GM19468 (cell line): ENCODE measurements around the gene VPS51.
"Not testable (repeated sequence)": the region's sequence is repeated elsewhere in the genome, so short reads cannot be mapped to it uniquely, and the experiment has no call there.

ENCODE experiments used
- ATAC-seq: cut with Tn5 transposase; IDR thresholded peaks from one replicate; pipeline ENCODE4 v1.9.1; 2021; ENCODE audit warnings: mild to moderate bottlenecking, moderate library complexity, moderate number of reproducible peaks; ENCODE audit not compliant: unreplicated experiment; ENCODE audit errors: extremely low read depth

Gene VPS51

DNA sequence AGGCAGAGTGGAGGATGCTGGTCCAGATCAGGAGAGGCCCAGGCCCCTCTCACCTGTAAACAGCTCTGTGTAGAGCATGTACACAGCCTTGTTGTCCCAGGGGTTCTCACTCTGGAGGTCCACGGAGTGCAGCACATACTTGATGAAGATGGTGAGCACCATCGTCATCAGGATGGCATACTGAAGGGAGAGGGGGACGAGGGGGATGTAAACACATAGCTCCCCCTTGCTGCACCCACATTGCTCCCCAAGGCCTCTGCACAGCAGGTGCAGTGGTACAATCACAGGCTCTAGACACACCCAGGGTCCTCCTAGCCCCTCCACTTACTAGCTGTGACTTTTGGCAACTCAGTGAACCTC is 35.4 kb downstream of the VPS51 start:
- ATAC-seq: no peak

DNA sequence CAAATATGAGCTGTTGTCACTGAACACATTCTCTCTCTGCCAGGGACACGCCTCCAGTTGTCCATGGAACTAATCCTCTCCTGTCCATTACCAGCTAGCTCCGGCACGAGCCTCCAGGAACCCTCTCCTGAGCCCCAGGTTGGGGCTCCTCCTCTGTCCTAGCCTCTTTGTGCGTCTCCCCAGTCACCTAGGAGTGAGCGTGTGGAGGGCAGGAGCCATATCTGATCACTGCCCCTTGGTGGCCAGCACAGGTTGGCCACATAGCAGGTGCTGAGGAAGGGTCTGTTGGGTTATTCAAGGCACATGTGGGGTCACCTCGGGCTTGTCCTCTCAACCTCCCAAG is 35.9 kb downstream of the VPS51 start:
- ATAC-seq: no peak

DNA sequence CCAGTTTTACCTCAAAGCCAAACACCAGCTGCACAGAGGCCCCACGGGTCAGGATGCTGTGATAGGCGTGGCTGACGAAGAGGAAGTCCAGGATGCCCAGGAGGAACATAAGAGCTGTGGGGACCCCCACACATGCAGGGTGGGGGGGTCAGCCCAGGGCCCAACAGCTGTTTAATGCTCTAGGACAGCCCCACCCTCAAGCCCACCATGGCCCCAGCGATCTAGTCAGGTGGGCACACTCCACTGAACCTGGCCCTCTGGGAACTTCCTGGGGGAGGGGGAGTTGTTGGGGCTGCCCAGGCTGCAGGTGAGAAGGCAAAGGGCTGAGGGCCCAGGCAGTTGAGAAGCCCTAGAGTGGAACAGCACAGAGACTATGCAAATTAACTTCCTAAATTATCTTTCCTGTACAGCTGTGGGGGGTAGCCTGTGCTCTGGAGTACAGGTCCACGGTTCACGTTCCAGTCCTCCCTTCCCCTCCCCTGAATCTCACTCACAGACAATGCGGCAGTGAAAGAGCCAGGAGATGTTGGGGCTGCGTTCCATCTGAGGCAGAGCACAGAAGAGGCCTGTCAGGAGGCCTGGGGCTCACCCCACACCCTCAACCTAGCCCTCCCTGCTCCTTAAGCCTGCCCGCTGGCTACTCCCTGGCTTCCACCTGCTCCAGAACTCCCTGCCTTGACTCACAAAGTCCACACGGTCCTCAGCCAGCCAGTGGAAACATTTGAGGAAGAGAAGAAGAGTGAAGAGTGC is 36.4 kb downstream of the VPS51 start:
- no peak for ATAC-seq

DNA sequence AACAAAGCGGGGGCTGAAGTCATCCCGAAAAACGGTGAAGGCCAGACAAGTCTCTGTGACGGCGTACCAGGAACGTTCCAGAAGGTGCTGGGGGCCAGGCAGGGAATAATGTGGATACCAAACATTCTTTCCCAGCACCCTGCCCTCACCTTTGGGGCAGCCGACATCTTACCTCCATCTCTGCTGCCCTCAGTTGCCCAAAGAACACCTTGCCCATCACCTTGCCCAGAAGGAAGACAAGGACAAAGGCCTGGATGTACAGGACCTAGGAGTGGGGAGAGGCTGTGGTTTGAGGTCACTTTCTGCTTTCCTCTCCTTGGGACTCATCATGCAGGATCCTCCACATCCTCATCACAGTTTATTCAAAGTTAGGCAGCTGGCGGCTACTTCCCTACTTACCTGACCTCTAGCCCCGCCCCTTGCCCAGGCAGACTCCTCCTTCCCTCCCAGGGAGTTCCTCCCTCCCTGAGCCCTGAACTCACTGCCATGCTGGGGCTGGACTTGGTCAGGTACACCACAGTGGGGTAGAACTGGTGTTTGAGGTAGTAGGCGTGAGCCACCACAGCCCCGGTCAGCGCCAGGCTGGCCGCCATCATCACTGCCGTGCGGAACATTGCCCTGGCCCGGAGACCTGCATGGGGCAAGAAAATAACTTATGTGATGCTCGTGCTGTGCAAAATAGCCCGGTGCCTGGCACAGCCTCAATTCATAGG is 37.1 kb downstream of the VPS51 start:
- ATAC-seq: no peak

DNA sequence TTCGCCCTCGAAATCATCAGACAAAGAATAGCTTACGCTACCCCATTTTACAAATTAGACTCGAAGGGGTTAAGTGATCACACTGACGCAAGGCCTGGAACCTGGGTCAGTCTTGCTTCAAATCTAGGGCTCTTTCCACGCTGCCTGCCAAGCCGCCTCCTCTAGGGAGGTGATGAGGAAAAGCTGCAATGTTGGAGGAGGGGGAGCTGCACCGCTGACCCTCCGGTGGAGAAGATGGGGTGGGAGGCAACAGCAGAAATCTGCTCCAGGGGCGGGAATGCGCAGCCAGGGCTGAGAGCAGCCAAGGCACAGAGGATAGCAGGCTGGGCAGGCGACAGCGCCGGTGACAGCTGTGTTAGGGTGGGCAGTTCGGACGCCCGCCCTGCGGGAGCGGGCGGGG is 37.7 kb downstream of the VPS51 start:
- ATAC-seq: no peak

DNA sequence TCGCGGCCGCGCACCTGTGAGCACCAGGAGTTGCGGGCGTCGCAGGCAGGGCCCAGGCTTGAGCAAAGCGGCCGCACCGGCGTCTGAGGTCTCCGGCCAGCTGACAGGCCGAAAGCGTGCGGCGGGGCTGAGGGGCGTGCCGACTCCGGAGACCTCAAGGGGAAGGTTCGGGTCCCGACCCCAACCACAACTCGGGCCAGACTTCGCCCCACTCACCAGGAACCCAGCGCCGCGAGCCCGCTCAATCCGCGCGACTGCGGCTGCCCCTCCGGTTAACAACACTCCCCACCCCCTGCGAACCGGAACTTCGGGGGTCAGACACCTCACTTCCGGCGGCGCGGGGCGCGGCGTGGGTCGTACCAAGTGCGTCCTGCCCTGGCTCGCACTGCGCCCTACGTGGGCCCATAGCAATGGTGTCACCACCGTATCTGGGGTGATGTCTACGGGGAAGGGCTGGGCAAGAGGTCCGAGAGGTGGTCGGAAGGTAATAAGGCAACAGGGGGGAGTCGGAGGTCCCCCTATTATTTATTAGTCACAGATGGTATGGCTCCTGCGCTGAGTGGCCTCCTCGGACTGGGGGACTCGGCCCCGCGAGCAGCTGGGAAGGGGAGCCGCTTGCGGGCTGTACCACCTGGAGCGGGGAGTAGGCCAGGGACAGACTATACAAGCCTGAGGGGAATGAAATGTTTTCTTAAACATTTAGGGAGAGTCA is 38.4 kb downstream of the VPS51 start, which contains the start of gene SYVN1:
SYVN1 (minus strand) TSS at position 280 of the 712 bp plus-strand sequence. CDS start 918 bp downstream, outside the sequence.
- peak; percentile 49 for ATAC-seq

DNA sequence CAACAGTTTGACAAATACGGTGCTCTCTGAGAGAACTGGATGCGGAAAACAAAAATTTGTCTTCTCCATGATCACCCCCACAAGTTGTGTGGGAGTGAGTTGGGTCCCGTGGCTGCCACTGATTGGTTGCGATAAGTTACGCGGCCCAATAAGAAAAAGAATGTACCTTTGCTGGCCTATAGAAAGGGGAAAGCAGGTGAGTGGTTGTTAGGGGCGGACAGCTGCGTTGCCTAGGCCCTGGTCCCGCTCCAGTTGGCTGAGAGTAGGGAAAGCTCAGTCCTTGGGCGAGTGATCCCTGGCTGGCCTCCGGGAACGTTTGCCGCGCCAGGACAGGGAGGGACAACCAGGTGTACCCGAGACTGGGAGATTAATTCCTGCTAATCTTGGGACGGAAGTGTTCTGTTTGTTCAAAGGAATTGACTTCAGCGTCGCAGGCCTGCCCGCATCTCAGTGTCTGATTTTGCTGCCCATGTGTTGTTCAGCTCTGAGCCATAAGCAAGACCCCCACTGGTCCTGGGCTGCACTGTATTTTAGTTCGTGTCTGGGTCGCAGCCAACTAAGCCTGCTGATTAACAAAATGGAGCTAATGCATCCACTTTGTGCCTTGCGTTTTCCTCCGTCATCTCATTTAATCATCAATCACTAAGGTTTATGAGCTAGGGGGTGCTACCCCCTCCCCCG is 39.1 kb downstream of the VPS51 start:
- peak; percentile 36 for ATAC-seq

DNA sequence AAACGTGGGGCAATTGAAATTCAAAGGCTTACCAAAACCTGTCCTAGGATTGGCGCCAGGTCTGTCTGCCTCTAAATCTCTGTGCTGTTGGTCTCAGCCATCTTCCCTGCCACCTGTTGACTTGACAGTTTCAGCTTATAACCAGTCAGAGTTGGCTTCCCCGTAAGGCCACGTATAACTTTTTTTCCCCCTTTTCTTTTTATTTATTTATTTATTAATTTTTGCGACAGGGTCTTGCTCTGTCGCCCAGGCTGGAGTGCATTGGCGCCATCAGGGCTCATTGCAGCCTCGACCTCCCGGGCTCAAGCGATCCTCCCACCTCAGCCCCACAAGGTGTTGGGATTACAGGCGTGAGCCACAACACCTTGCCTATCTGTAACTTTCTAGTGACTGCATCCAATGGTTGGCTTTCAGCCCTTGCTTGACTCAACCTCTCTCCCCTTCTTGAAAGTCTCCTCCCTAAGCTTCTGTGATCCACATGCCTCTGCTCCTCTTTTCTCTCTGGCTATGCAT is 39.7 kb downstream of the VPS51 start:
- ATAC-seq: no peak

DNA sequence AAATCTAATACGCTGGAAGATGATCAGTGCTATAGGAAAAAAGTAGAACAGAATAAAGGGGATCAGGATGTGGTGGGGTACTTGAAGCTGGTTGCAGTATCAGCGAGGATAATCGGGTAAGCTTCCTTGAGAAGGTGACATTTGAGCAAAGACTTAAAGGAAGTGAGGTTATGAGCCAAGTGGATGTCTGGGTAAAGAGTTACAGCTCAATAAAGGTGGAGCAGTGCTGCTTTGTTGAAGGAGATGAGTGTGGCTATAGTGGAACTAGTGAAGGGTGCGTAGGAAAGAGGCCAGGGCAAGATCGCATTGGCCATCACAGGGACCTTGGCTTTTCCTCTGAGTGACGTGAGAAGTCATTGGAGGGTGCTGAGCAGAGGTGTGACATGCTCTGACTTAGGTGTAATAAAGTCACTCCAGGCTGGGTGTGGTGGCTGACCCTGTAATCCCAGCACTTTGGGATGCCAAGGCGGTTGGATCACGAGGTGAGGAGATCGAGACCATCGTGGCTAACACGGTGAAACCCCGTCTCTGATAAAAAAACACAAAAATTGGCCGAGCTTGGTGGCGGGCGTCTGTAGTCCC is 40.6 kb downstream of the VPS51 start:
- no peak for ATAC-seq

DNA sequence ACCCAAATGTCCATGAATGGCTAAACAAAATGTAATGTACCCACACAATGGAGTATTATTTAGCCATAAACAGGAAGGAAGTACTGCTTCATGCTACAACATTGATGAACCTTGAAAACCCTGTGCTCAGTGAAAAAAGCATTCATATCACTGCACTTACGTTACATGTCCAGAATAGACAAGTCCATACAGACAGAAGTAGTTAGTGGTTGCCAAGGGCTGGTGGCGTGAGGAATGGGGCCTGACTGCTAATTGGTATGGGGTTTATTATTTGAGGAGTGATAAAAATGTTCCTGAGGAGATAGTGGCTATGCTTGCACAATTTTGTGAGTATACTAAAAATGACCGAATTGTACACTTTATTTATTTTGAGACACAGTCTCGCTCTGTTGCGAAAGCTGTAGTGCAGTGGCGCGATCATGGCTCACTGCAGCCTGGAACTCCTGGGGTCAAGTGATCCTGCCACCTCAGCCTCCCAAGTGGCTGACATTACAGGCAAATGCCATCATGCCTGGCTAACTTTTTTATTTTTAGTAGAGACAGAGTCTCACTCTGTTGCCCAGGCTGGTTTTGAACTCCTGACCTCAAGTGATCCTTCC is 46.0 kb downstream of the VPS51 start:
- ATAC-seq: no peak

DNA sequence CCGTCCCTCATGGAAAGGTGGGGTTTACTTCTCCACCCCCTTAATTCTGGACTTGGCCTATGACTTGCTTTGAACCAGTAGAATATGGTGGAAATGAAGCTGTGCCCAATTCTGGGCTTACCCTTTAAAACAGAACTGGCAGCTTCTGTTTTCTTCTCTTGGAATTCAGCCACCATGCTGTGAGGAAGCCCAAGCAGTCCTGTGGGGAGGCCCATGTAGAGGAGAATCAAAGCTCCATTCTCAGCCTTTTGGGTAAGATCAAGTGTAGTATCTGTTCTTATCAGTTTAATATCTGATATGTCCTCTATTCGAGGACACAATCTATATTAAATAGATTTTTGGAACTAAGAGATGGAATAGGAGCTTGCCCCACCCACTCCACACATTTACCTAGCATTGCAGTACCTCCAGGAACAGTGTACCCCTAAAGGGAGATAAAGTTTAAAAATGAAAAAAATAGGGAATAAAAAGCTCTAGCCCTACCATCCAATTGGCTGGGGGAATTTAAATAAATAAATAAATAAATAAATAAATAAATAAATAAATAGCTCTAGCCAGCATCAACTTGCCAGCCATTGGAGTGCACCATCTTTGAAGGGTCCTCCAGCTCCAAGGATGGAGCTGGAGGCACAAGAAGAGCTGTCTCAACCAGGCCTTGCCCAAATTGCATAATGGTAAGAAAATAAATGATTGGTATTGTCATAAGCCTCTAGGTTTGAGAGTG is 51.5 kb downstream of the VPS51 start:
- no peak for ATAC-seq

DNA sequence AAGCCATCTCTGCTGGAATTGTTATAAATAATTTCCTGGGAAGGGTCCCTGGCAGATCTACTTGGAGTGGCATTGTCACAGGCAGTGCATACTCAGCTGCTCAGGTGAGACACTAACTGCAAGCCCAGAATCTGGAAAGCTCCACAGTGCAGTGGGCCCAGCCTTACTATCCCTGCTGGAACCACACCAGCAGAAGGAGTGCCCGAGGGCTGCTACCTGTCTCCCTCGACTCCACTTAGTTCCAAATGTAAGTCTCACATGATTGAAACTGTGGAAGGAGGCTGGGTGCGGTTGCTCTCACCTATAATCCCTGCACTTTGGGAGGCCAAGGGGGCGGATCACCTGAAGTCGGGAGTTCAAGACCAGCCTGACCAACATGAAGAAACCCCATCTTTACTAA is 52.6 kb downstream of the VPS51 start:
- no peak for ATAC-seq

DNA sequence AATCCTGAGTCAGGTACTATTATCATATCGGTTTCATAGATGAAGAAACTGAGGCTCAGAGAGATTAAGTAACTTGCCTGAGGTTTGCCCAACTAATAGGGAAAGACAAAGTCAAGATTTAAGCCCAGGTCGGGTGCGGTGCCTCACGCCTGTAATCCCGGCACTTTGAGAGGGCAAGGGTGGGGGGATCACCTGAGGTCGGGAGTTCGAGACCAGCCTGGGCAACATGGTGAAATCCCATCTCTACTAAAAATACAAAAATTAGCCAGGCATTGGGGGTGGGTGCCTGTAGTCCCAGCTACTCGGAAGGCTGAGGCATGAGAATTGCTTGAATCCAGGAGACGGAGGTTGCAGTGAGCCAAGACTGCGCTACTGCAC is 54.1 kb downstream of the VPS51 start:
- ATAC-seq: not testable (repeated sequence)

DNA sequence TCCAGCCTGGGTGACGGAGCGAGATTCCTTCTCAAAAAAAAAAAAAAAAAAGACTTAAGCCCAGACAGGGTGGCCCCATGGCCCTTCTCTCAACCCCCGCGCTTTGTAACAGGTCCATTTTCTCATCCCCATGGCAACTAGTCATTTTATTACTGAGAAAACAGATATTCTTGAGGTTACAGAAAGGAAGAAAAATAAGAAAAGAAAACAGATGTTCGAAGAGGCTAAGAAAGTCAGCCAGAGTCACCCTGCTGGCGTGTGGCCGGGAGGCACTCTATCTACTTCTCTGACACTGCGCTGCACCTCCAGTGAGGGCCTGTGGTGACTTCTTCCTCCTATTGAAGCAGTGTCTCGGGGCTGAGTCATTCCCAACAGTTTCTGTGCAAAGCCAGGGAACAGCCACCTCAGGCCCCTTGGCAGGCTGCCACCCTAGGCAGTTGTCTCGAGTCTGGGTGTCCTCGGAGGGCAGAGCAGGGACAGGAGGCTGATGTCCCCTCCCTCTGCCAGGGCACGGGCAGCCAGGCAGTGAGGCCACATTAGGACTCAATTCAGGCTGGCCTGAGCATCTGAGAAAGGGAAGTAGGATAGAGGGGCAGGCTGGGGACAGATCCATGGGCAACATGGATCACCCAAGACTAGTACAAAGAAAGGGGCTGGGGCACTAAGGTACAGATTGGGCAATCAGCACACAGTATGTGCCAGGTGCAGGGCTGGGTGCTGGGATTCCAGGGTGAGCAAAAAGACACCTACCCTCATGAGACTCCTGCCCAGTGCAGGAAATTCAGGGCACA is 54.7 kb downstream of the VPS51 start:
- ATAC-seq: no peak

DNA sequence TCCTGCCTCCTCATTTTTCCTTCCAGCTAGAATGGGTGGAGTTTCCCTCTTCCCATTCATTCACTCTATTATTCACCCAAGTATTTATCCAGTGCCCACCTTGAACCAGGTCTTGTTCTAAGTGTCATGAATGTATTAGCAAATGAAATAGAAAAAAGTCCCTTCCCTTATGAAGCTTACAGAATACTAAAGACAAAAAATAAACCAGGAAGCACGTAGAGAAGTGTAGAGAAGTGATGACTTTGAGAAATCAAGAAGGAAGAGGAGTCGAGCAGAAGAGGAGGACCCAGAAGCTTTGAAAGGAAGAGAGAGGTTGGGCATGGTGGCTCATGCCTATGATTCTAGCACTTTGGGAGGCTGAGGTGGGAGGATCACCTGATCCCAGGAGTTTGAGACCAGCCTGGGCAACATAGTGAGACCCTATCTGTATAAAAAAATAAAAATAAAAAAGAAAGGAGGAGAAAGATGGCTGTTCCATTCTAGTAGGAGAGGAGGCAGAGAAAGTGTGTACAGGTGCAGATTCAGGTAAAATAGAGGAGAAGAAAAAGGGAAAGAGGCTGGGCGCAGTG is 55.4 kb downstream of the VPS51 start:
- ATAC-seq: no peak

DNA sequence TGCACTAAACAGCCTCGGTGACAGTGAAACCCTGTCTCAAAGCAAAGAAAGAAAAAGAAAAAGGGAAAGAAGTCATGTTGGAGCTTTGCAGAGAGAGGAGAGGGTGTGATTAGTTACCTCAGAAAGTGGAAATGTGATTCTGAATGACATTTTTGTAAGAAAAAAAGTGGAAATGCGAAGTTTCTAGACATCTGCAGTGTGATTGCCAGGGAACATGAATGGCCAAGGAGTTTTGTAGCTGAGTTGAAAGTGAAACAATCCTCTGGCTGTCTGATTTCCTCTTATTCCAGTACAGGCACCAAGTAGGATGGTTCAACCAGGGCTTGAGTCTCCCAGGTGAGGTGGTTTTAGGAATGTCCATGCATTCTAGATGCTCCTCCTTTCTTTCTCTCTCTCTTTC is 56.1 kb downstream of the VPS51 start:
- ATAC-seq: no peak

DNA sequence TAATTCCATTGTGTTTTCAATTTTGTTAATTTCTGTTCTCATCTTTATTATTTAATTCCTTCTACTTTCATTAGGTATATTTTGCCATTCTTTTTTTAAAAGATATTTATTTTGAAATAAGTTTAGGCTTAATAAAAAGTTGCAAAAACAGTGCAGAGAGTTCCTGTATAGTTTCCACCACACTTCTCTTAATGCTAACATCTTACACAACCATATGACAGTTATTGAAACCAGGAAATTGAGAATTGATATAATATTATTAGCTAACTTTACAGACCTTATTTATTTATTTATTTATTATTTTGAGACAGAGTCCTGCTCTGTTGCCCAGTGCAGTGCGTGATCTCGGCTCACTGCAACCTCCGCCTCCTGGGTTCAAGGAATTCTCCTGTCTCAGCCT is 60.2 kb downstream of the VPS51 start:
- no peak for ATAC-seq

DNA sequence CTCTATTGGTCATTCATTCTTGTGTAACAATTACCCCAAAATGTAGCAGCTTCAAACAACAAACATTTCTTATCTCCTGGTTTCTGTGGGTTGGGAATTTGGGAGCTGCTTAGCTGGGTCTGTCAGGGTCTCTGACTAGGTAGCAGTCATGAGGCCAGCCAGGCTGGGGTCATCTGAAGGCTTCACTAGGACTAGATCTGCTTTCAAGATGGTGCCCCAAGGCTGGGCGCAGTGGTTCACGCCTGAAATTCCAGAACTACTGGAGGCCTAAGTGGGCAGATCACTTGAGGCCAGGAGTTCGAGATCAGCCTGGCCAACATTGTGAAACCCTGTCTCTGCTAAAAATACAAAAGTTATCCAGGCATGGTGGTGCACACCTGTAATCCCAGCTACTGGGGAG is 60.9 kb downstream of the VPS51 start:
- ATAC-seq: no peak
